ENCODE data around the gene INPP5E.

Gene INPP5E, protein sequence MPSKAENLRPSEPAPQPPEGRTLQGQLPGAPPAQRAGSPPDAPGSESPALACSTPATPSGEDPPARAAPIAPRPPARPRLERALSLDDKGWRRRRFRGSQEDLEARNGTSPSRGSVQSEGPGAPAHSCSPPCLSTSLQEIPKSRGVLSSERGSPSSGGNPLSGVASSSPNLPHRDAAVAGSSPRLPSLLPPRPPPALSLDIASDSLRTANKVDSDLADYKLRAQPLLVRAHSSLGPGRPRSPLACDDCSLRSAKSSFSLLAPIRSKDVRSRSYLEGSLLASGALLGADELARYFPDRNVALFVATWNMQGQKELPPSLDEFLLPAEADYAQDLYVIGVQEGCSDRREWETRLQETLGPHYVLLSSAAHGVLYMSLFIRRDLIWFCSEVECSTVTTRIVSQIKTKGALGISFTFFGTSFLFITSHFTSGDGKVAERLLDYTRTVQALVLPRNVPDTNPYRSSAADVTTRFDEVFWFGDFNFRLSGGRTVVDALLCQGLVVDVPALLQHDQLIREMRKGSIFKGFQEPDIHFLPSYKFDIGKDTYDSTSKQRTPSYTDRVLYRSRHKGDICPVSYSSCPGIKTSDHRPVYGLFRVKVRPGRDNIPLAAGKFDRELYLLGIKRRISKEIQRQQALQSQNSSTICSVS

DNA sequence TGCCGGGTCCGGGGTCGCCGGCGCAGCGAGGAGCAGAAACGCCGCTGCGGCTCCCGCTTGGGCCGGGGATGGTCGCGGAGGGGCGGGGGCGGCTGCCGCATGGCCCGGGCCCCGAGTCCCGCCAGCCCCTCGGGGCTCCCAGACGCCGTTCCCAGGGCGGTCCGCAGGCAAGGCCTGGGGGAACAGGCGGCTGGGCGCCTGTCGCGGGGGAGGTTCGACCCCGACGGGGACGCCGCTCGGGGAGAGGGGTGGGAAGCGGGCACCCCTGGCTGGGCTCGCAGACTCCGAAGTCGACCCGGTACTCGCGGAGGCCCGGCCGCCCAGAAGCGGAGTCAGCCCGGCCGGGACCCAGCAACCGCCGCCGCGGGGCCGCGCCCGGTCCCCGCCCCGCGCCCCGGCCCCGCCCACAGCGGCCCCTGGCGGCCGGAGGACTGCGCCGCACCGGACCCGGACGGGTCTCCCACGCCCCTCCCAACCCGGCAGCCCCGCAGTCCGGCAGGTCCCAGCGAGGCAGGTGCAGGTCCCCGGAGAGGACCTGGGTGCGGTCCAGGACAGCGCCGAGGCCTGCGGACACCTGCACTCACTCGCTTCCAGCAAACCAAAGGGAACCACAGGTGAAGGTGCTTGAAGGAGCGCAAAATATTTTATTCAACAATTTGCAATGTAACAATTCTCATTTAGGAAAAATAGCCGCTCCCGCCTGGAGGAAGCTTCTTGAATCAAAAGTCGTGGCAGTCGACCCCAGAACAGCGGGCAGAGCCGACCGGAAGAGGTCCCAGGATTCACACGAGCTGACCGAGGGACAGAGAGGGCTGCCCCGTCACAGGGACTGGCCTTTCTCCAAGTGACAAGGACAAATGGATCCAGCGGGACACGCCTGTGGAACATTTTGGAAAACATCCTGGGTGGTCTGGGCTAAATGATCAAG, at the start of gene INPP5E:
Gene INPP5E, minus strand, starts transcription at position 365 of the 928 bp plus-strand sequence. CDS start 426 bp downstream, outside the sequence.
- DNase-seq, result peak in 41 of 56 donors; percentile 5 to 75 (median 42)

DNA sequence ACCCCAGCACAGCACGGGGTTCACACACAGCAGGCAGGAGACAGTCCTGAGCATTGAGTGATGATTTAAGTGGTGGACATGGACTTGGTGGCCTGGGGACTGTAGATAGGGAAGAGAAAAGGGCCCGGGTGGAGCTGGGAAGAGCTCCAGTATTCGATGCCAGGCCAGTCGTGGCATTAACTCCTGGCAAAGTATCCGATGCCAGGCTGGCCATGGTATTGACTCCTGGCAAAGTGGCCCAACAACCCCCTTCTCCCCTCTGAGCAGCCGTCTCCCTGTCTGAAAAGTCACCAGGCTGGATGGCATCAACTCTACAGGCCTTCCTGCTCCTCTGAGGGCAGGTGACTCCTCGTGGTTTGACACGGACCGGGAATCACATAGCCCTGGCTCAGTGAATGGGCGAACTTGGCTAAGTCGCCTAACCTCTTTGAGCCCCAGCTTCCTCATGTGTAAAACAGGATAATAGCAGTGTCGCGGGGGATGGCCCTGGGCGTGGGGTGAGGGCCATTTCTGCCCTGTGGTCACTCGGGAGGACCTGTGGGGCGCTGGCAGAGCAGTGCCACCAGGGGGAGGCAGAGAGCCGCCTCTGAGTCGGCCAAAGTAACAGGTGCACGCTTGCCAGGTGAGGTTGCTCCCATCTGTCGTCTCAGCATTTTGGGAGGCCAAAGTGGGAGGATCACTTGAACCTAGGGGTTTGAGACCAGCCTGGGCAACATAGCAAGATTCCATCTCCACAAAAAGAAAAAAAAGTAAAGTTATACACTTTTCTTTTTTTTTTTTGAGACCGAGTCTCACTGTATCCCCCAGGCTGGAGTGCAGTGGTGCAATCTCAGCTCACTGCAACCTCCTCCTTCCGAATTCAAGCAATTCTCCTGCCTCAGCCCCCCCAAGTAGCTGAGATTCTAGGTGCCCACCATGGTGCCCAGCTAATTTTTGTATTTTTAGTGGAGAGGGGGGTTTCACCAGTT, 48.9 kb upstream of the INPP5E start:
- peak in 34 of 56 donors; percentile 10 to 76 (median 34) for DNase-seq

DNA sequence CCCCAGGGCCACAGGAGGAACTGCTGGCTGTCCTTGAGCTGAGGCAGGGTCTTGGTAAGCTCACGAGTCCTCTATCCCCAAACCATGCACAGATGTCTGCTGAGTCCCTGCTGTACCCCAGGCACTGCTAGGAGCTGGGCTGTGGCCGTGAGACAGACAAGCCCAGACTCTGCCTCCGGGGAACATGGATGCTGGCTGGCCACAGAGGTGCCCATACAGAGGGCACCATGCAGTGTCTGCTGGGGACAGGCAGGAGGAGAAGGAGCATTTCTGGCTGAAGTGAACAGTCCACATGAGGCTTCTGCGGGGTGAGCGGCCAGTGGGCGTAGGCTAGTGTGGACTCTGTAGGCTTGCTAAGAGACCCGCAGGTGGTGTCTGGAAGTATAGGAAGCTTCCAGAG, 48.0 kb upstream of the INPP5E start:
- DNase-seq, result no peak

DNA sequence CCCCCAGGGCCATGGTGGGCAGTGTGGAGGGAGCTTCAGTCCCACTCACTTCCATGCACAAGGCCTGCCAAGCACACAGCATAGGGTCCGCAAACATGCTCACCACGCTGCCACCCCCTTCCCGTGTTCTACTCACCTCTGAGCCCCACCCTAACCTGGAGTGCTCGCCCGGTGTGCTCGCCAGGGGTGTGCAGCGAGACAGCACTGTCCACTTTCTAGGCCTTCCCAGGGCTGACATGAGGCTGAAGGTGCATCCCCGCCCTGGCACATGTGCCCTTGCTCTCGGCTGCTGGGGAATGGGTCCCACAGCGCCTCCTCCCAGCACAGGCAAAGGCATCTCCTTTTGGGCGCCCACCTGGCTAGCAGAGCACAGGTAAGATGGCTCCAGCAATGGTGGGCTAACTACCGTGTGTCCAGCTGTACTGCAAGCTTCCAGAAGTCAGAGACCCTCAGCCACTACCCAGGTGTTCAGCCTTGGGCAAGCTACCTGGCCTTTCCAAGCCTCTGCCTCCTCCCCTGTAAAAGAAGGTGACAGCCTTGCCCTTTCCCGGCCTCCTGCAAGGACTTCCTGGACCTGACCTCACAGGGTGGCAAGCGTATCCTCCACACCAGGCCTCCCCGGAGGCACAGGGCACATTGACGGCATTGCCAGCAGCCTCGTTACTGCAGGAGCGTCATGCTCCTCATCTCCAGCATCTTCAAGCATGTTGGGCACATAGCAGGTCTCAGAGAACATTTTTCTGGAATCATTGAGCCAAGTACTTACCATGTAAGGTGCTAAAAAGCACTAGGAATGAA, 47.4 kb upstream of the INPP5E start:
- DNase-seq, result no peak

DNA sequence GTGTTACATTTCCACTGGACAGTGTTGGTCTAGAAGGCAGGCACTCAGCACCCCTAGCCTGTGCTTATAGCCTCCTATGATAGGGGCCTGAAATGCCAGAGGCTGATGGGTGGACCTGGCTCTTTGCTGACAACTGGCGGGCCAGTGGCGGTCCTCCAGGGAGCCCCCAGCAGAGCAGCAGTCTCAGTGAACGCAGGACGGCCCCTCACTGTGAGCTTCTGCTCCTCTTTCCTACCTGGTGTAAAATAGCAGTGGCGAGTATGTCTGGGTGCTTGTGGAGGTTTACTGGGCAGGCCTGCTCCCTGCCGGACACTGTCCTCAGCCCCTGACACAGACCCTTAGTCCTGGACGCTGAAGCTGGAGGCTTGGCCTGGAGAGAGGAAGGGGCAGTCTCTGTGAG, 46.5 kb upstream of the INPP5E start:
- no peak for DNase-seq

DNA sequence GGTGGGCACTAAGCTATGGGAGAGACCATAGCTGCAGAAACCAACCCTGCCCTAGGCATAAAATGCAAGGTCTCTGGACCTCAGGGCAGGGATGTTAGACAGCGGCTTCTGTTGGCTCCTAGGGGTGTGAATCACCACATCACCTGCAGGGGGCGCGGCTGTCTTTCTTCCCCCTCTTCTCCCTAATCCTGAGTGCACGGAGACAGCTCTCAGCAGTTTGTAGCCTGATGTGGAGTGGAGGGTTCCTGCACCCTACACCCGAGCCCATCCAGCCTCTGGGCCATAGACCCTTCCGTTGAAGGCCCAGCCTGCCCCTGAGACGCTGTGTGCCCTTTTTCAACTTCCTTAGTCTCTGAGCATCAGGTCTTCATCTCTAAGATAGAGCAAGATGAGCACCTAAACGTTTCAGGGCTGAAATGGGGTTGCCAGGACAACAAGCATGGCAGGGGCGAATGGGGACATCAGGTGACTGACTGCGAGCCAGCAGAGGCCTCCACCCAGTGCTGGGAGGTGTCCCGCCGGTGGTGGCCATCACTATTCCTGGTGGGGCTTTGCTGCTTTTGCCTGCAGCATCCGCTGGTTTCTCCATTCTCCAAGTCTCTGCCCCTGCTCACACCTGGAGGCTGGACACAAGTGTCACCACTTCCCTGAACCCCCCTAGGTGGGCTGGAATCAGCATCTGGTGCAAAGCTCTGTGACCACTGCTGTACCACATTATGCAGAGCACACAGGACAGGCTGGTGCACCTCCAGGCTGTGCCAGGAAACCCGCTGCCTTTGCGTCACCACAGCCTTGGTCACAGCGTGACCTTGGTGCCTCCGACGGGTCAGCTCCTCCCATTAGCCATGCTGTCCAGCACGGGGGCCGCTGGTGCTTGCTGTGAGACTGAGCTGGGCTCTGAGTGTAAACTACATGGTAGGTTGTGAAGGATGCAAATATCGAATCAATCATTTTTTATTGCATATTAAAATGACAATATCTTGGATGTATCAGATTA, 45.7 kb upstream of the INPP5E start:
- DNase-seq, result peak in 53 of 56 donors; percentile 28 to 93 (median 59)

DNA sequence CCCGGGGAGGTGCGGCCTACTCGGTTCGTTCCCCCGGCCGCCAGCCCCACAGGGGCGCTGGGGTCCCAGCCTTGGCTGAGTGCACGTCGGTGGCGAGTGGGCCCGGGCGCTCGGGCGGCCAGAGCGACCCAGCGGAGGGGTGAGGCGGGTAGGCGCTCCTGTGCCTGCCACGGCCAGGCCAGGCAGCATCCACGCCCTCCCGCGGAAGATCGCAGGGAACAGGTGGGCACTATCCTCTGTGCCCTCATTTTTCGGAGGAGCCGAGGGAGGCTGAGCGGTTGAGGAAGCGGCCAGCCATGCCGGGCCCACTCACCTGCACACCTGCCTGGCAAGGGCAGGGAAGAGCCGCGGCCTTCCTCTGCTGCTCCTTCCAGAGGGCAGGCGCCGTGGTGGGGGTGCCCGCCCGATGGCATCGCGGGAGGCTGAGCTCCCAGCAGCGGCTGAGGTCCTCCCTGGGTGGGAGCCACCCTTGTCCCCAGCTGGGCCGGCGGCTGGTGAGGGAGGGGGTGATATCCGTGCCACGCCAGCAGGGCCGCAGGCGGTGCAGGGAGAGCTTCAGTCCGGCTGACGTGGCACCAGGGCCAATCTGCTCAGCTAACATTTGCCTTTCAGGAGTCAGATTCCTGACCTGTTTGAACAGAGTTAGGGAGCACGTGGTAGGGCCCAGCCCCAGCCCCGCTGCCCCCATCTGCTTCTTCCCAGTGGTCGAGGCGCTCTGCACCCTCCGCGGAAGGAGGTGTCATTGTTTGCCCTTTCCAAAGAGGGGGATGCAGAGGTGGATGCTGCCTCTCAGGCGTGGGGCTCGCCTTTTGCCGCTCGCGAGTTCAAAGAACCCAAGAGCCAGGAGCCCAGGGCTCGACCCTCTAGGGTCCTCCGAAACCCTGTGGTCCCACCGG, 44.8 kb upstream of the INPP5E start:
- peak in 3 of 56 donors; percentile 52 to 70 (median 56) for DNase-seq

DNA sequence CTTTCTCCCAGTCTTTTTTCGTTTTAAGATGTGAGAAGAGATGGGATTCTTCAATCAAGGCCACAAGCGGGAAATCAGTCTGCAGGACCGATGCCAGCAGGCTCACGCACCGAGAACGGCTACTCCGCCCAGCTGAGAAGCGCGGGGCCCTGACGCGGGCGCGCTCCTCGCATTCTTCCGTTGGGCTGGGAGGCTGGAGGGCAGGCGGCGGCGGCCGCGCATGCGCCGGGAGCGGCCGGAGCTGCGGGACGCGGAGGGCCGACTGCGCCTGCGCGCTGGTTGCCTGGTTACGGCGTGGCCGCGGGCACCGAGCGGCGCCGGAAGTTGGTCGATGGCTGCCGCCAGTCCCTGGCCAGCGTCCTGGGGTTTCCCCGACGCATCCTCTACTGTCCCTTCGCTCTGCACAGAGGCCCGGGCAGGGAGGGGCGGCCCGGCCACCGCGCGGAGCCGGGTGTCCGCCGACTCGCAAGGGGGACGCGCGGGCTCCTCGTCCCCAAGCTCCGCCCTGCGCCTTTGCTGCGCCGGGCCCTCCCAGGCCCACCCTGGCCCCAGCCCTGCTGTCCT, 44.0 kb upstream of the INPP5E start:
- DNase-seq, result peak in 55 of 56 donors; percentile 57 to 97 (median 90)

DNA sequence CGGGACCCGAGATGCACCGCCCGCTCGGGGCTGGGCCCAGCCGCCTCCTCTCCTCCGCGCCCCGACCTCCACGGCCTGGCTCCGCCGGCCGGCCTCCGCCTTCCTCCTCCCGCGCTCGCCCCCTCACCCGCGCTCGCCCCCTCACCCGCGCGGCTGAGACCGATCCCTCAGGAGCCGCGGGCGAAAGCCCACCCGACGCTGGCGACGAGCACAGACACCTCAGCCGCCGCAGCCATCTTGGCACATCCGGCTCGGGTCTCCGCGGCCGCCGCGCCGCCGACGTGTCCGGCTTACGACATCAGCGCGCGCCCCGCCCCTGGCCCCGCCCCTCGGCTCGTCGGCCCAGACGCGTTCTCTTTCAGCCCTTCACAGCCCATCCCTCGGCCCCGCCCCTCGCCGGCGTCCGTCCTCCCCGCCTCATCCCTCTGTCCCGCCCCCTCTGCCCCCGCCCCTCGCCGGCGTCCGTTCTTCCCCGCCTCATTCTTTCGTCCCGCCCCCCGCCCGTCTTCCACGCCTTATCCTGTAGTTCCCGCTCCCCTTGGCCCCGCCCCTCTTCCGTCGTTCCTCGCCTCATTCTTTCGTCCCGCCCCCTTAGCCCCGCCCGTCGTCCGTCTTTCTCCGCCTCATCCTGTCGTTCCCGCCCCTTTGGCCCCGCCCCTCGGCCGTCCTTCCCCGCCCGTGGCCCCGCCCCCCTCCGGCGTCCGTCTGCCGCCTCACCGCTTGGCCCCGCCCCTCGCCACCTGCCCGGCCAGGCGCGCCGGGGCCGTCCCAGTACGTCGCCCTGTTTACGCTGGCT, 43.3 kb upstream of the INPP5E start, which contains the start of gene SEC16A:
Gene SEC16A, minus strand, starts transcription at position 248 of the 796 bp plus-strand sequence. CDS start 5,425 bp downstream, outside the sequence.
- peak; percentile 90 to 100 (median 100) for DNase-seq

DNA sequence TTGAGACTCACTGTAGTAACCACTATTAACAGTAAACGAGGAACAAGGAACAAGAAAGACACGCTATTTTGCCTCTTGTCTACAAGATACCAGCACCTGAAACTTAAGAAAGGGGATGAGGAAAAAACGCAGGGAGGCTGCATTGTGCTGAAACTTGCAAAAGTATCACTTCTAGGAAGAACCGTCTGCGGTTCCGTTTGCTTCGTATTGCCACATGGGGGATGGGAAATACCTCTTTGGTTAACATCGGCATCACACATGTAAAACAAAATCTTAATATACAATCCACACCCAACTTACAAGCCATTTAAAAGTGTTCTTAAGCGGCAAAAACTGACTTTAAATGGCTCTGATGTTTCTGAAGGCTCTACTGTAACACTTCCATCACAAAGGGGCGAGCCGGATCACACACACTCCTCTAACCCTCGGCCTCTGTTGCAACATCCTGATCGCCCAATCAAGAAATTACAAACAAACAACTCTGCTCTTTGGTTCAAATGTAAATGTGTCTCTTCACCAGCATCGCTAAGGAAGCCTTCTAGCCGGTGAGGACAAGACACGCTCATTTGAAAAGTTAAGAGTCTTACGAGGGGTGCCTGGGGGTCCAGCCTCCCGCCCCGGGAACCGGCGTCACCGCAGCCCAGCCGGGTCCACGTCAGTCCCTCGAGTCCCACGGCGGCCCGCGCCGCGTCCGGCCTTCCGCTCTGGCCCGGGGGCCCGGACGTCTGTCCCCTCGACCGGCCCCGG, 42.6 kb upstream of the INPP5E start:
- DNase-seq, result no peak

DNA sequence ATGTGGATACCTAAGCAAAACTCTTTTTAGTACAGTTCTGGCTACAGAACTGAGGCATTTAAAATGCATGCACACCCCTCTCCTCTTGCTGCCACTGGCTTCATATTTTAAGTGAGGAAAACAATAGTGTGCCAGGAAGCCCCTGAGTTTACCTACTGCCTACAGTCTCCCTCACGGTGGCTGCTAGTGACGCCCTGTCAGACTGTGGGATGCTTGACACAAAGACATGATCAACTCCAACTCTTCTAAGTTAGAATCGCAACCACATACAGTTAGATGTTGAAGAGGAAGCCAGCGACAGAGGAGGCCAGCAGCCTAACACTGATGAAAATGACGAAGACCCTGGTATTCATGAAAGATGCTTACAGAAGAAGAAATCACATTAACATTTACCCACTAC, 41.9 kb upstream of the INPP5E start:
- DNase-seq, result no peak

DNA sequence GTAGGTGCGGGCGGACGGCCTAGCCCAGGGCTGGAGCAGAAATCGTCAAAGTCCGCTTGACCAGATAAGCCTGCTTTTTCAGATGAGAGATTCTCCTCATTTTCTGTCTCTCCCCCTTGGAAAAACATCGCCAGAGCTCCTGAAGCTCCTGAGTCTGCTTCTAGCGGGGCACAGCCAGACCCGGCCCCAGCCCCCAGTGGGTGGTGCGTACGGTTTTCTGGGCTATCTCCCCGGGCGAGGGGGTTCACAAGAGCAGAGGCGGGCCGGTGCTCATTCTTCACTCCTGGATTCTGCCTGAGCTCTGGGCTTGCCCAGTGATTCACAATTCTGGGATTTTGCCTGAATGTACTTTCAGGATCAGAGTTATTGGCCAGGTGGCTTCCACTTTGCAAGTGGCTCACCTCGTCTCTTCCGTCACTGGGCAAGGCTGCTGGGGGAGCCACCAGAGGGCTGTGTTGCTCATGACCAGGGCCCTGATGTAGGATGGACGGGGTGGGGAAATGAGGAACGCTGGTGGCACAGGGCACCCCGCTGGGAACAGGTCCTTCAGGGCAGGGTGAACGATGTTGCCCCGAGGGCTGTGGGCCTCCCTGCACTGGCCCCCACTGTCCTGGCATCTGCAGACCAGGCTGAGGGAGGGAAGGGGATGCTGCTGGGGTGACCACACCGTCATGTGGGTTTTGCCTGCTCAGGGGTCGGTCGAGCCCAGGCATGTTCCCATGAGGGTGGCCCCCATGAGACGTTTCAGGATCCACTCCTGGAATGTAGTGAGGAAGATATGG, 36.9 kb upstream of the INPP5E start:
- no peak for DNase-seq

DNA sequence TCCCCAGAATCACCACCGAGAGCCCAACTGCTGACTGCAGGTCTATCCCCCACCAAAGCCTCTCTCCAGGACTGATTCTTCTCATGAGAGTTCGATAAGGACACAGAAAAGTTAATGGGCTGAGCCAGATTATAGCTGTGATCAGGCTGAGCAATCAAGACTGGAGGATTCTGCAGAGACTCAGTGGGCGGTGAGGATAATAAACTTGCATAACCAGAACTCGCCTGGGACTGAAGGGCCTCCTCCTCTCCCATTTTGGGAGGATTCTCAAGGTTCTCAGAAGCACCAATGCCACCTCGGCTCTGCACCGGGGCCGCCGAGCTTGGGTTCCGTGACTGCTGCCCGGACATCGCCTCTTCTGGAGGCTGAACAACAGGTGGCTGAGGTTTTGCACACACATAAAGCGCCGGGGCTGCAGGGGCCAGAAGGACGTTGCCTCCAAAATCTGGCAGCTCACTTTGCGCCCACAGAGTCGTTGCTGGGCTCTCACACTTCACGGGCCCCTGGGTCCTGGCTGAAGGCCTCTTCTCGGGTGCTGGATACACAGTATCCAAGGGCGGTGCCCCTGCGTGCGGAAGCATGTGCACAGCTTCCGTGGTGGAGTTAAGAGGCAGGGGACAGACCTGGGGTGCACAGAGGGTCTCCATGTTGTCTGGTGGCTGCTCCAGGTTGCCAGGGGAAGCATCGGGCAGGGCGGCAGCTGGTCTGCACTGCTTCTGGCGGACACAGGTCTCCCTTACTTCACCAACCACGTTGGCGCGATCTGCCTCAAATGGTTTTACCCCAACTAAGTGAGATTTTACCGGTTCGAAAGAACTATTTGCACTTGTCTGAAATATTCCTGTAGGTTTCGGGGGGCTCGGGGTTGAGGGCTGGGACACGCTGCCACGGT, 35.6 kb upstream of the INPP5E start:
- DNase-seq, result no peak
